ENCODE data around the gene TMEM107.

TMEM107 gene

DNA sequence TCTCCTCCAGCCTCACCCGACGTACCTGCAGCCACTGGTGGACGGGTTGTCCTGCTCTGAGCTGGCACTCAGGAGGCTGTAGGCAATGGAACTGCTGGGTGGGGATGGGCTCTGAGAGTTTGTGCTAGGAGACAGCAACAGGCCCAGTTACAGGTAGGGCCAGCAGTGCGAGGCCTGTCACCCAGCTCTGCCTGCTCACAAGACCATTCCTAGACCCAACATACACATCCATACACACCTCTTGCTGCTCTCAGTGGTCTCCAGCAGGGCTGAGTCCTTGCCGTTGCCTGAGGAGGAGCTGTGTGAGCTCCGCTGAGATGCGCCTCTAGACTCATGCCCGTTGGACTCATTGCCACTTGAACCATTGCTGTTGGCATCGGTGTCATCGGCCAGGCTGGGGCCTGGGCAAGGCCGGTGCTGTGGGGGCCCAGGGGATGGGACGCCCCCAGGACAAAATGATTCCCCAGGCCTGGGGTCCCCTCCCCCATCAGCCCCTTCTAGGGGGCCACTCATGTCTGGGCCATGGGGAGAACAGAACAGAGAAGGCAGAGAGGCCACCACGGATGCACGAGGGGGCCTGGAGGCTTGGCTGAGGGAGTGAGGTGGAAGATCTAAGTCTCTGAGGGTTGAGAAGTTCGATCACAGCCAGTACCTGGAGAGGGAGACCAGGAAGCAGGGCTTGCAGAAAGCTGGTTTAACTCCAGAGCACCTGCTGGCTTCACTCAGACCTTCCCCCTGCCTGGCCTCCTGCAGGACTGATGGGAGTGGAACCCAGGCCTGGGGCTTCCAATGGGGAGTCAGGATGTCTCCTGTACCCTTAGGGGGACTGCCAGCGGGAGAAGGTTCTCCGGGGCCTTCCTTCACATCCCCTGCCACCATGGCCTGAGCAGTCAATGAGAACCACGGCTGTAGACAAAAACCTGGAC, 25.7 kb downstream of the TMEM107 start:
- DNase-seq (ENCODE audit: low spot score) = no peak

DNA sequence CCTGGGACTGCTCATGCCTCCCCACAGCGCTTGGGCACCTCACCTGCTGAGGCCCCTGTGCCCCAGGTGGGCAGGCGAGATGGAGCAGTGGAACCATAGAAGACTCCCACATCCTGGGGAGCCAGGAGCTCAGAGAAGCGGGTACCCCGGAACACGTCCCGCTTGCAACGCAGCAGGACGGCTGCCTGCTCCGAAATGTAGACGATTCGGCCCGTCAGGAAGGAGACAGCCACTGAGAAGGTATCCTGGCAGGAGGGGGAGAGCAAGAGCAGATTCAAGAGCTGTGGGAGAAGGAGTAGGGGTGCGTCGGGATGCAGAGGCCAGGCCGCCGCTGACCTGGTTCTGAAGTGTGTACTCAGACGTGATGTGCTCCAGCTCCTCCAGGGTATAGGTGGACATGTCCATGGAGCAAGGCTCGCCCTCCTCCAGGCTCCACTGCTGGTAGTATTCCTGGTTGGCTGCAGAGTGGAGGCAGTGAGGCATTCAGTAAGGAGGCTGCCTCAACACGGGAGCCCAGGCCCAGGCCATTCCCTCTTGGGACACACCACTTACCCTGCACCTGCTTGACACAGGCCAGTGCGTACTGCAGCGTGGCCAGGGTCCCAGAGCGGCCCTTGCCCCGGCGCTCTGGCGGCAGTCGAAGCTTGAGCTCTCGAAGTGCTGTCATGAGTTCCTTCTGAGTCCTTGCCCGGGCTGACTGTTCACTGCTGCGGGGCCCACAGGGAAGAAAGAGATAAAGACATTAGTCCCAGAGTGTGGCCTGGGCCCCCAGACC, 26.6 kb downstream of the TMEM107 start:
- DNase-seq (ENCODE audit: low spot score) = no peak

DNA sequence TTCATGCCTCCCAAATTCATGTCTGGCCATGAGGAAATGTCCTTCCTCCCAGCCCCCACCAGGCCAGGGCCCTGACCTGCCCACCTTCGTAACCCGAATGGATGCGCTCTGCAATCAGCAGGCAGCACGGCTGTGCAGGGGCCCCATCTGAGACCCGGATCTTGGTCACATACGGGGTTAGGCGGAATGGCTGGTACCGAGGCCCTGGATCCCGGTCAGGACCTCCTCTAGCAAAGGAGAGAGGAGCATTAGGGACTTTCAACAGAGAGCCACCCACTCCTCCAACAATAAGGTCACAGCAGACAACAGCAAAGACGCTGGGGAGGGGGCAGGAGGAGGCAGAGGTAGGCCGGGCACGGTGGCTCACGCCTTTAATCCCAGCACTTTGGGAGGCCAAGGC, 27.6 kb downstream of the TMEM107 start:
- DNase-seq (ENCODE audit: low spot score) = no peak

DNA sequence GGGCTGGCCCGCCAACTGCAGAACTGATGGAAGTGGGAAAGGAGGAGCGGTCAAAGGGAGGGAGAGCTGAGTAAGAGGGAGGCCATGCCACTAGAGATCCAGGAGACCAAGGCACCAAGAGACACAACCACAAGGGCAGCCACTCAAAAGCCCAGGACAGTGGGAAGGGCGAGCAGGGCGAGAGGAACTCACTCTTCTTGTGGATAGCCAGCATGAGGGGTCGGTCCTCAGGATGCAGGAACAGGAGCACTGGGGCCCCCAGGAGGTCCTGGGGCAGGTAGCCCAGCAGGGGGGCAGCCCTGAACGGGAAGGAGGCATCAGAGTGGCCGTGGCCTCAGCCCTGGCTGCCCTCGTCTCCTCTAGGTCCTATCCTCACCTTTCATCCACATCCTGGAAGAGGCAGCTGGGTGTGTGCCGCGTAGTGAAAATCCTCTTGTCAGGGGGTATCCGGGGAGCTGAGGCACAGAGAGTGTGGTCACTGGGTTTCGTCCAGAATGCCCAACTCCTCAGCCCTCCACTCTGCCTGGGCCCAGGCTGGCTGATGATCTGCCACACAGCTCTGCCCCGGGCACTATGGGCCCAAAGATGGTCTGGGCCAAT, 28.3 kb downstream of the TMEM107 start:
- no peak for DNase-seq (ENCODE audit: low spot score)

DNA sequence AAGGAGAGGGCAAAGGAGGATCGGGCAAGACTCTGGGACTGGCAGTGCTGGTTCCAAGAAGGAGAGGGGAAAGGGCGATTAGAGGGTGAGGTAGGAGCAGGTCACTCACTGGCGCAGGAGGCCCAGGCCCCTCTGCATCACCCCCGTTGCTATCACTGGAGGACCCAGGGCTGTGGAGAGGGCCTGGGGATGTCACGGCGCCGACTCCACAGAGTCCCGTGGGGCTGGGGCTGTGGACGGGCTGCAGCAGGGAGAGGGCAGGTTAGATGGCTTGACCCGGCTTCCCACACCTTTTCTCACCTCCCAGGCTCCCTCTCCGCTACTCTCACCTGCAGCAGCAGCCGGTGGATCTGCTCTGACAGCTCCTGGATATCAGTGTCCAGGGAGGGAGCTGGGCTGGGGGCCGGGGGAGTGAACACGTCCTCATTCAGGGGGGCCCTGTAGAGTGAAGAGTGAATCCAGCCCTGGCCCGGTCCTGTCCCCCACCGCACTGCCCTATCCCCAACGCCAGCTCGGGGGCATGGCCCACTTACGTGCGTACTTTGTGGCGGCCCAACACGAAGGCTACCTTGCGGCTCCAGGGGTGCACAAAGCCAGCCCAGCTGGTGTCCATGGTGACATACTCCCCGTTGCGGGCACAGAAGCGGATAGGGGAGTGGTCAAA, 28.9 kb downstream of the TMEM107 start:
- DNase-seq (ENCODE audit: low spot score) = no peak

DNA sequence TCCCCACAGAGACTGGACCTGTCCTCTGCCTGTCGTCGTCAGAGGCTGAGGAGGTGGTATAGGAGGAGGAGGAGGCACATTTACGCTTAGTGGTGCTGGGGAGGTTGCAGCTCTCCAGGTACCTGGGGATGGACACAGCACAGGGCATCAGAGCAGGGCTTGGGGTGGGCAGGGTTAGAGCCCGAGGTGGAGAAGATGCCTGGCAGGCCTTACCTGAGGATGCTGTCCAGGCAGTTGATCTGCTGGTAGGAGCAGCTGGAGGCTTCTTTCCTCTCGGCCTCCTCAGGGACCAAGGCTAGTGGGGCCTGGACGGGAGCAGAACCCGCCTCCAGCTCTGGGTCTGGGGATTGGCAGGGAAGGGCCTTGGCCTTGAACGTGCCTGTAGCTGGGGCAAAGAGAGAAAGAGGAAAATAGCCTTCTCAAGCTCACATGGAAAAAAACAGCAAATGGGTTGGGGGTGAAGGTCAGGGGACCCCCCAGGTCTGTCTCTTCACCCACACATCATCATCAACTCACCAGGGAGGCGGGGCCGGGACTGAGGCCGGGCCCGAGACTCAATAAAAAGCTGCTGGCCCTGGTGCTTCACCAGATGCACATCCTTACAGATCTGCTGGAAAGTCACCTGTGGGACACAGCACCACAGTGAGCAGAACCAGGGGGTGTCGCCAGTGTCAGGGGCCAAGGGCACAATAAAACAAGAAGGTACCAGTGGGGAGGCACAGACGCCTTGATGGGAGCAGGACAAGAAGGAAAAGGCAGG, 29.6 kb downstream of the TMEM107 start:
- DNase-seq (ENCODE audit: low spot score) = no peak

DNA sequence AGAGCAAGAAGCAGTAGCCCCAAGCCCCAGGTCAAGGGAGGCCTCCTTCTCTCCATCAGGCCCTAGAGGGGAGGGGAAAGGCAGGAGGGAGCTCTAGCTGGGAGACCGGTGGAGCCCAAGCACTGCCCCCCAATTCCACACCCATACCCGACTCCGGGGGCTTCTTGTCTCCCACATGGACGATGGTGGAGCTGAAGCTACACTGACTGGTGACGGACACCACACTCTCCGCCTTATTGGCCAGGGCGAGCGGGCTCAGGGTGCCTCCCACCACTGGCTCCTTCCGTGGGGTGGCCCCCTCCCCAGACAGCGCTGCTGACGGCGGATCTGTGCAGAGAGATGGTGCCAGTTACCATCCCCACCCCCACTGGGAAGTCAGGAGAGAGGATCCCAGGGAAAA, 30.4 kb downstream of the TMEM107 start:
- no peak for DNase-seq (ENCODE audit: low spot score)

DNA sequence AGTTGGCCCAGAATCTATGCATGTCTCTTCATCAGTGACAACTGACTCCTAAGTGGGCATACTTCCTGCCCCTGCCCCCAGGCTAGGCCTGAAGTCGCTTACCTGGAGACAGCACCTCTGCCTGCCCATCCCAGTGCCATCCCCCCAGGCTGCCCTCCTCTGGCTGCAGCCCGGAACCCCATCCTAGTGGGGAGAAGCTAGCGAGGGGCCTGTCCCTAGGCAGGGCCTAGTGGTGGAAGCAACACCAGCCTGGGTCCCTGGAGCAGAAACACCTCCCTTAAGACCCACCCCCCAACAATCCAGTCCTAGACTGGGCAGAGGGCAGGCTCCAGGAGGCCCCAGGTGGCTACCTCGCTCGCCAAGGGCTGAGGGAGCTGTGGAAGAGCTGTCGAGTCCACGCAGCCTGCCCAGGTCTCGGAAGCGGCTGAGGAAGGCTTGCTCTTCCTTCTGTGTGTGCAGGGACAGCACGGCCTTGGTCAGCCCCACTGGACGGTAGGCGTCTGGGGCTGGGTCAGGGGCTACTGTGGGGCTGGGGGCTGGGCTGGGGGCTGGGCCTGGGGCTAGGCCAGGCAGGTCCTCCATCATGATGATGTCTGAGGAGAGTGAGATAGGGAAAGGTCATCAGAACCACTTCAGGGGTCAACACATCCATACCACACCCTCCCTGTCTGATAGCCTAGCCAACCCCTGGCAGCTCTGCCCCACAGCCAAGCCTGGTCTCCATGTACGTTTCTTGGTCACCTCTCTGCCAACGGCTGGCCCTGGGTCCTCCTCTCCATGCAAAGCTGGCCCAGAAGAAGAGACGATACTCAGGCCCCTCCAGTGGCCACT, 31.6 kb downstream of the TMEM107 start:
- DNase-seq (ENCODE audit: low spot score) = no peak

DNA sequence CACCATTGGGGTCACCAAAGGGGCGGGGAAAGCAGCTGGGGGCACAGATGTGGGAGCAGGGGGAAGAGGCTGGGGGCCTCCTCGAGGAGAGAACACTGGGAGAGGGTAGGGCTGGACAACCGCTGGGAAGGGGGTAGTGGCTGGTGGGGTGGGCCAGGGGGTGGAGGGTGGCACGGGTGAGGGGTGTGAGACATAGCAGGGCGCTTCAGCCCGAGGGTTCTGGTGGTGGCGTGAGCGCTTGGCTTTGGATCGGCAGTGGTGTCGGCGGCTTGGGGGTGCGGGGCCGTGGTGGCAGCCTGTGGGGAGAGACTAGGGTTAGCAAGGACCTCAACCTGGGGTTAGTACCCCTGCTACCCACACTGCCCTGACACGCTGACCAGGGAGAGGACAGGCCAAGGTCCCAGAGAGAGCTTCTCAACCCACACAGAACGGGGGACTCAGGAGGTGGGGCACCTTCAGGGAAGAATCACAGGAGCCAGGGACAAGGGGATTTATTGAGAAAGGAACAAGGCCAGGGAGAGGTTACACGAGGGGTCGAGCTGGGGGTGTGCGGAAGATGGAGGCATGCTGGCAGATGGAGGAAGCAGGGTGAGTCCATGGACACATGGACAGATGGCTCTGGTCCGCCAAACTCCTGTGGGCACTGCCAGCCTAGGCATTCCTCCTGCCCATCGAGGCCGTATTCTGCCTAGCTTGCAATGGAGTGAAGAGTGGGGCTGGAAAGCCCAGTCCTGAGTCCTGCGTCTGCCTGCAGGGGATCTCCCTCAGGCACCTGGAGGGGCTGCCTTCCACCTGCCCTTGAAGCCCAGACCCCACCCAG, 32.4 kb downstream of the TMEM107 start:
- no peak for DNase-seq (ENCODE audit: low spot score)

DNA sequence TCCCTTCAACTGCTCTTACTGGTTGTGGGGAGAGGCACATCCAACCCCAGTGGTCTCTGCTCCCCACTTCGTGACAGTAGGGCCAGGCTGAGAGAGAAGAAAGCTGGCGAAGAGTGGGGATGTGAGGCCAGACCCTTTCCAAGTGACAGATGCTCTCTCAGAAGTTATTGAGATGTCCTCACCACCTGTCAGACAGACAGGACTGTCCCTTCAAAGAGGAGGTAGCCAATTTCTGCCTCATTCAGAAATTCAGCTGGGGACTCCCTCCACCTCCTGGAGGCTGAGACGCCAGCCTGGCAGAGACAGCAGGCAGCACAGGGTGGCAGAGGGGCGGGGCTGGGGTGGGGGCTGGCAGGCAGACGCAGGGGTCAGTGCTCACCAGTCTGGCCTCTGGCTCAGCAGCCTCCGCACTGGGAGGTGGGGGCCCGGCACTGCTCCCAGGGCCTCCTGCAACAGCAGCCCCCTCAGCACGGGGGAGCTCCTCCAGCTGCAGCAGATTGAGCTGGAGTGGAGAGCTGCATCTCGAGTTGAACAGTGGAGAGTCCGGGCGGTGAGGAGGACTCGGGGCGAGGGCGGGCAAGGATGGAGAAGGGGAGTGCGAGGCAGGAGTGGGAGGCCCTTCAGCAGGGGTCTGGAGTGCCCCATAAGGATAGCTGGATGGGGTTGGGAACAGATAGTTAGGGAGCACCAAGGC, 33.1 kb downstream of the TMEM107 start:
- DNase-seq (ENCODE audit: low spot score) = no peak

DNA sequence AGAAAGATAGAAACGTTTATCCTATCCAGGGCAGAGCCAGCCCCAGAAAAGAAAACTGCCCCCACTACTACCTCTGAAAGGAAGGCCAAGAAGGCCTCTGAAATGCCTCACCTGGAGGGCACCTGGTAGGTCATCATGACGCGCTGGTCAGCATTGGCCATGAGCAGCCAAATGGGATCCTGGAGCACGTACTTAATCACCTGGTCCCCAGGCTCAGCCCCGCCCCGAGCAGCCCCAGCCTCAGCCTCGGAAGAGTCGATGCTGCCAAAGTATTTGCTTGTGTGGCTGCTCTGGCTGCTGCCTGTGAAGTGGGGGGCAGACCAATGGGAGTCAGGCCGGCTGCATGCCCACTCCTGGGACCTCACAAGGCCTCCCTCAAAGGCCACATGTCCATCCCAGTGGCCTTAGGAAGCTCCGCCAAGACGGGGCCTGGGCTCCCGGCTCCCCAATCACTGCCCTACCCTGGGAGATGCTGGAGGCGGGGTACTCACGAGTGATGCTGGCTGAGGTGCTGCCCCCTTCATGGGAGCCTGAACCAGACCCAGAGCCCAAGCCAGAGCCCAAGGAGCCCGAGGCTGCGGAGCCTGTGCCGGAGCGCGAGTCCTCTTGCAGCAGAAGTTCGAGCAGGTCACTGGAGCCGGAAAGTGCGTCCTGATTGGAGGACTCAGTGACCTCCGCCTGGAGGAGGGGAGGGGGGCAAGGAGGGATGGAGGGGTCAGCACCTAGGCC, 33.9 kb downstream of the TMEM107 start:
- no peak for DNase-seq (ENCODE audit: low spot score)

DNA sequence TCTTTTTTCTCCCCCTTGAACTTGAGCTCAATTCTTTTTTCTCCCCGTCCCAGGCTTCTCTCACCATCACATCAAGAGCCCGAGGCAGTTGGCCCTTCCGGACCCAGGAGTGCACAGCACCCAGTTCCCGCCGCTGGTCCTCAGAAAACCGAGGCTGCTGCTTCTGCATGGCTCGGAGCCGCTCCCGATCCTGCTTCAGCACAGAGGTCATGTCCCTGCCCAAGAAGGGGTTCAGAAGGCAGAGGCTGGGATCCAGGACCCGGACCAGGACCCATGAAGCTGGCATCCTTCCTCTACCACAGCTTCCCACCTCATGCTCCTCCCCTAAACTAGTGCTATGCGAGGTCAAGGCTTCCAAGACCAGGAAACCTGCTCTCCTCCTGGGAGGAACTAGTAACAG, 34.4 kb downstream of the TMEM107 start:
- DNase-seq (ENCODE audit: low spot score) = no peak

DNA sequence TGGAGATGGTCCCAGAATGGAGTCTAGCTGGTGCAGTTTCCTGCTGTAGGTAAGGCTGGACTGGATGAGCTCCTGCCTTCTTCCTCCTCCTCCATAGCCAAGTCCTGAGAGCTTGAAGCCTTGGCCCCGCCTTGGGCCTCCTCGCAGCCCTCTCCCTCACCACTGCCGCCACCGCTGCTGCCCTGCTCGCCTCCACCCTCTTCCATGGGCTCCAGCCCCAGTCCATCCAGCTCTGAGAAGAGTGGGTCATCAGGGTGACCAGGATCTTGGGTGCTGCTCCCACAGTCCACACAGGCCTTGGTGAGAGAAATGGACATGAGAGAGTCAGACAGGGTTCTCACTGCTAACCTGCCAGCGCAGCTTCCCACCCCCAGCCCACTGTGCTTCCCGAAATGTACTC, 35.1 kb downstream of the TMEM107 start:
- no peak for DNase-seq (ENCODE audit: low spot score)

DNA sequence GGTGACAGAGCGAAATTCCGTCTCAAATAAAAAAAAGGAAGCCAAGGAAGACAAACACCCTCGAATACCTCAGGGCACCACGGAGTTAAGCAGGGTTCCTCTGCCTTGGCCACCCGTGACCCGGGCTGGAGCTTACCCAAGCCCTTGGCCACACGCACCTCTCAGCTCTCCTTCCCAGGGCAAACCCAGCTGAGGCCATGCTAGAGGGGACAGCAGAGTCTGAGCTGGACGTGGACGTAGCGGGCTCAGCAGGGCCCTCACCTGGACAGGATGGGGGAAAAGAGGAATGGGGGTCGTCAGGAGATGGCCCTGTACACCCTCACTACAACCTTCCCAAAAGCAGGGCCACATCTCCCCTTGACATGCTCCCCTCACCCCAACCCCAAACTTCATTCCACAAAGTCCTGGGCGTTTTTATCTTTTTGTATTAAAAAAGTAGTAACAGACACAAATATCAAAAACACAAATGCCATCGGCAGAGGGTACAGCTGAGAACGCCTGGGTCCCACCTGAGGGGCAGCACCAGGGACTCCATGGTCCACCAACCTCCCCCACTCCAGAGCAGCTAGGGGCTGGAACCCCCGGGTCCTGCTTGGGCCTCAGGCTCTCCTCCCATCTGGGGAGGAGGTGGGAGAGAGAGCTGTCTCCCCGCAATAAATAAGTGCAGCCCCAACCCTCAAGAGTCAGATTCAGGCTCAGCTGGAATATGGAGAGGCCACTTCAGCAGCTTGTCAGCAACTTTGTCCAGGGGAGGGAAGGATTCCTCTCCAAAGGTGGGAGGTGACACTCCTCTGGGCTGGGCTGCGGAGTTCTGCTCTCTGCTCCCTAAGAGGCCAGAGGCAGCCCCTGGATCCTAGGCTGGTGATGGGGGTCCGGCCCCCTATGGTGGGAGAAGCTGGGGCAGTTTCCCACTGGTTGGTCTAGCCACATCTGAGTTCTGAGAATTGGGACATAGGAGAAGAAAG, 35.8 kb downstream of the TMEM107 start:
- no peak for DNase-seq (ENCODE audit: low spot score)

DNA sequence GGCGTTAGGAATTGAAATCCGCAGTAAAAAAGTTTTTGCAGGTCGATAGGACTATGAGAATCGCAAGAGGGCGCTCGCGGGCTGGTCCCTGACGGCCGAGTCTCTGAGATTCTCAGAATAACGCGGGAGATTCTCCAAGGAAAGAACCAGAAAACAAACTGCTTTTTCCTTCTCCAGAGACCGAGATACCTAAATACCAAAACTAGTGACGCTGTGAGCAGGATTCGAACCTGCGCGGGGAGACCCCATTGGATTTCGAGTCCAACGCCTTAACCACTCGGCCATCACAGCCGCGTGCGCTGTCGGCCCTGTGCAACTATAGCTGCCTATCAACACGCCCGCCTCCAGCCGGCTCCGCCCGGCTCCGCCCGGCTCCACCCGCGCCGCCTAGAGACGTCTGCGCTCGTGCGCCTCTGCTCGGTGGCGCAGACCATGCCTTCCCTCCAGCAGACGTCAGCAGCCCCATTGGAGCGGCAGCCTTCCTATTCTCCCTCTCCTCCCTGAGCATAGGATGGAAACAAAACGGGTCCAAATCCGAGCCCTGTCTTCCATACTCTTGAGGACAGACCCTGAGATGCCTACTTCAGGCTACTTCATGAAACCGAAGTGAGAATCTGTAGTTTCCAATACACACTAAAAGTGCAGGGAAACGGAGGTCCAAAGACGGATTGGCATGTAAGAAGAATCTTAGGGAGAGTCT, 37.4 kb downstream of the TMEM107 start:
- peak; percentile 94 for DNase-seq (ENCODE audit: low spot score)

DNA sequence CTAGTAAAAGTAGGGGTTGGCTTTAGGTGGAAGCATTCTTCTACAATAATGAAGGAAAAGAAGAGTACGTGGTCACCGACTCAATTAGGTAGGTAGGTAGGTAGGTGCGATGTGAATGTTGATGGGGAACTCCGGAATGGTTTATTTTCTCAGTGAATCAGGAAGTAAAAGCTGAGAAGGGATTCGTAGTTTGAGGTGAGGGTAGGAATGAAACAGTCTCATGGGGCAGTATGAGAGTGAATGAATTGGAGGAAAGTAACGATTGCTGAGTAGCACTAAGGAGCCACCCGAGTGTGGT, 37.9 kb downstream of the TMEM107 start:
- no peak for DNase-seq (ENCODE audit: low spot score)

Data from hematopoietic multipotent progenitor cell treated with erythropoietin and hydrocortisone succinate and interleukin-3 and kit ligand, for 15 days (in vitro differentiated cells).